H9 (cell line): Measurements from ENCODE around the gene CRAMP1. TPM values are rescaled to one million over a fixed set of nuclear protein-coding genes. Genes with fewer than 3 reads are reported as not detected.

ENCODE experiments used
- DNase-seq: peaks from one replicate; pipeline ENCODE4 v3.0.0-alpha.2; 2017
- H2AFZ ChIP-seq: one replicate; pipeline ENCODE4 v1.6.1; 2013; ENCODE audit warnings: mild to moderate bottlenecking, low read length, control low read depth, moderate library complexity
- H2AK5ac ChIP-seq: 2 replicates; pipeline ENCODE4 v1.6.1; 2013; ENCODE audit warnings: low read length, control low read depth, mixed read lengths; ENCODE audit not compliant: insufficient read length
- H2BK120ac ChIP-seq: one replicate; pipeline ENCODE4 v1.6.1; 2013; ENCODE audit warnings: low read depth, mild to moderate bottlenecking, low read length, control low read depth, inconsistent platforms; ENCODE audit not compliant: poor library complexity, severe bottlenecking
- H2BK12ac ChIP-seq: 2 replicates; pipeline ENCODE4 v1.6.1; 2013; ENCODE audit warnings: low read length, control low read depth, mixed read lengths, low read depth; ENCODE audit not compliant: insufficient read length
- H2BK15ac ChIP-seq: 2 replicates; pipeline ENCODE4 v1.6.1; 2013; ENCODE audit warnings: low read depth, low read length, control low read depth
- H2BK20ac ChIP-seq: one replicate; pipeline ENCODE4 v1.6.1; 2013; ENCODE audit warnings: low read depth, mild to moderate bottlenecking, low read length, control low read depth, inconsistent platforms; ENCODE audit not compliant: poor library complexity, severe bottlenecking
- H2BK5ac ChIP-seq: 2 replicates; pipeline ENCODE4 v1.6.1; 2013; ENCODE audit warnings: low read length, control low read depth, mixed read lengths; ENCODE audit not compliant: insufficient read length
- H3K14ac ChIP-seq: 2 replicates; pipeline ENCODE4 v1.6.1; 2013; ENCODE audit warnings: low read length, control low read depth; ENCODE audit not compliant: insufficient read depth
- H3K18ac ChIP-seq: 2 replicates; pipeline ENCODE4 v1.6.1; 2013; ENCODE audit warnings: low read depth, mild to moderate bottlenecking, mixed read lengths, low read length, control low read depth; ENCODE audit not compliant: insufficient read length
- H3K23ac ChIP-seq: 2 replicates; pipeline ENCODE4 v1.6.1; 2013; ENCODE audit warnings: low read length, control low read depth, mixed read lengths, low read depth; ENCODE audit not compliant: insufficient read length
- H3K23me2 ChIP-seq: 2 replicates; pipeline ENCODE4 v1.6.1; 2013; ENCODE audit warnings: low read depth, mild to moderate bottlenecking, mixed read lengths, low read length, control low read depth; ENCODE audit not compliant: insufficient read length, poor library complexity, severe bottlenecking
- H3K27ac ChIP-seq: 2 replicates; pipeline ENCODE4 v1.5.1; 2013; ENCODE audit warnings: low read length, control low read depth, mixed read lengths, low read depth; ENCODE audit not compliant: insufficient read length
- H3K27me3 ChIP-seq: 2 replicates; pipeline ENCODE4 v1.6.1; 2013; ENCODE audit warnings: low read length, control low read depth, inconsistent platforms; ENCODE audit not compliant: insufficient read depth
- H3K4ac ChIP-seq: 2 replicates; pipeline ENCODE4 v1.6.1; 2013; ENCODE audit warnings: low read depth, mild to moderate bottlenecking, control low read depth, inconsistent platforms, low read length, moderate library complexity
- H3K4me1 ChIP-seq: 2 replicates; pipeline ENCODE4 v1.6.1; 2013; ENCODE audit warnings: low read length, control low read depth, inconsistent platforms; ENCODE audit not compliant: insufficient read depth
- H3K4me2 ChIP-seq: 2 replicates; pipeline ENCODE4 v1.6.1; 2013; ENCODE audit warnings: low read length, control low read depth, mixed read lengths; ENCODE audit not compliant: insufficient read length, insufficient read depth
- H3K56ac ChIP-seq: 2 replicates; pipeline ENCODE4 v1.6.1; 2013; ENCODE audit warnings: low read depth, mild to moderate bottlenecking, mixed read lengths, low read length, control low read depth; ENCODE audit not compliant: insufficient read length
- H3K79me1 ChIP-seq: 2 replicates; pipeline ENCODE4 v1.6.1; 2013; ENCODE audit warnings: low read depth, mild to moderate bottlenecking, moderate library complexity, low read length, control low read depth, inconsistent platforms; ENCODE audit not compliant: insufficient read depth, poor library complexity, severe bottlenecking
- H3K79me2 ChIP-seq: 2 replicates; pipeline ENCODE4 v1.6.1; 2013; ENCODE audit warnings: low read length, control low read depth, inconsistent platforms; ENCODE audit not compliant: insufficient read depth
- H3K9ac ChIP-seq: 2 replicates; pipeline ENCODE4 v1.6.1; 2013; ENCODE audit warnings: low read length, control low read depth, mixed read lengths; ENCODE audit not compliant: insufficient read length; ENCODE audit errors: extremely low read depth
- H3K9me3 ChIP-seq: one replicate; pipeline ENCODE4 v1.6.1; 2013; ENCODE audit warnings: low read depth, low read length, inconsistent platforms; ENCODE audit not compliant: control insufficient read depth
- H3T11ph ChIP-seq: one replicate; pipeline ENCODE4 v1.6.1; 2013; ENCODE audit warnings: mild to moderate bottlenecking, low read length, control low read depth, inconsistent platforms
- H4K20me1 ChIP-seq: one replicate; pipeline ENCODE4 v1.6.1; 2013; ENCODE audit not compliant: control insufficient read depth, insufficient read length, insufficient read depth
- H4K5ac ChIP-seq: 2 replicates; pipeline ENCODE4 v1.6.1; 2013; ENCODE audit warnings: low read depth, mild to moderate bottlenecking, mixed read lengths, low read length, control low read depth; ENCODE audit not compliant: insufficient read length
- H4K8ac ChIP-seq: replicated peaks from 2 replicates; pipeline ENCODE4 v1.6.1; 2013; ENCODE audit warnings: low read length, control low read depth, mixed read lengths, low read depth; ENCODE audit not compliant: insufficient read length
- H4K91ac ChIP-seq: 2 replicates; pipeline ENCODE4 v1.6.1; 2013; ENCODE audit warnings: low read depth, mild to moderate bottlenecking, moderate library complexity, mixed read lengths, low read length, control low read depth; ENCODE audit not compliant: insufficient read length
- H3K27ac Mint-ChIP-seq, 3 experiments: 2 replicates in 2 of 3; 3 replicates in 1 of 3; pipeline ENCODE4 v1.8.0; 2020 to 2021; ENCODE audit warnings: mixed read lengths in 3 of 3, mild to moderate bottlenecking in 1 of 3, moderate library complexity in 1 of 3
- H3K27me3 Mint-ChIP-seq: 2 replicates; pipeline ENCODE4 v1.8.0; 2021; ENCODE audit warnings: low read depth, mild to moderate bottlenecking, moderate library complexity, mixed read lengths
- H3K36me3 Mint-ChIP-seq, 3 experiments: 2 replicates in 2 of 3; 3 replicates in 1 of 3; pipeline ENCODE4 v1.8.0; 2020 to 2021; ENCODE audit warnings: low read depth in 3 of 3, mixed read lengths in 3 of 3; ENCODE audit not compliant: insufficient read depth in 1 of 3
- H3K4me1 Mint-ChIP-seq, 2 experiments: 2 replicates each; pipeline ENCODE4 v1.8.0; 2020; ENCODE audit warnings: mixed read lengths in 2 of 2
- H3K4me3 Mint-ChIP-seq, 2 experiments: 2 replicates in 1 of 2; 3 replicates in 1 of 2; pipeline ENCODE4 v1.8.0; 2020 to 2021; ENCODE audit warnings: mild to moderate bottlenecking in 2 of 2, mixed read lengths in 2 of 2, moderate library complexity in 1 of 2
- H3K9me3 Mint-ChIP-seq, 2 experiments: 2 replicates in 1 of 2; 3 replicates in 1 of 2; pipeline ENCODE4 v1.8.0; 2020; ENCODE audit warnings: mild to moderate bottlenecking in 2 of 2, mixed read lengths in 2 of 2, moderate library complexity in 1 of 2
- CTCF ChIP-seq: fragments of 200-600 bp; sonication (generic); conservative IDR thresholded peaks from 3 replicates; pipeline ENCODE4 v1.8.0; 2021; ENCODE audit warnings: antibody characterized with exemption, mild to moderate bottlenecking
- WGBS: extraction: QIAGEN DNeasy Blood & Tissue Kit; methylation state at CpG from one replicate; pipeline ENCODE4 v1.1.7; 2013; ENCODE audit warnings: missing lambda C conversion rate, low lambda C conversion rate, mixed read lengths; ENCODE audit not compliant: insufficient read length; ENCODE audit errors: extremely low coverage; 5-methylcytosine and 5-hydroxymethylcytosine counted together
- total RNA-seq: library from RNA; stranded (reverse); gene quantifications from 2 replicates; pipeline ENCODE4 v1.2.1, GENCODE V29; 2021

Gene CRAMP1
- total RNA-seq, 1 experiment from 2014 or later, result 46.2 TPM

- H2BK12ac ChIP-seq, result no peak overlapping the region
- H2BK15ac ChIP-seq, result no peak overlapping the region
- Mint-ChIP-seq H3K27me3 (peaks cover 1% of the 10 kb centered on the region; the same call in 1 of the 2 replicates), H3K36me3 (peaks cover 28 to 72% (median 60%) of the 10 kb centered on the region in 3 experiments), H3K27ac (no peak overlapping the region; a peak in 1 of 7 replicates), H3K9me3 (no peaks in the 10 kb centered on the region), H3K4me1 (no peaks in the 10 kb centered on the region), H3K4me3 (no peak overlapping the region)
- peaks cover 4% of the 10 kb centered on the region for H3K23me2 ChIP-seq
- no peak overlapping the region for H3K56ac ChIP-seq
- no peak overlapping the region for H3K23ac ChIP-seq
- no peaks in the 10 kb centered on the region for H3K79me1 ChIP-seq
- H2BK20ac ChIP-seq, result no peak overlapping the region
- no peak overlapping the region for H2AFZ ChIP-seq
- H2BK120ac ChIP-seq, result no peak overlapping the region
- WGBS, result no CpG with 5 or more reads among the region's 32 CpGs
- H3K4me1 ChIP-seq, result no peaks in the 10 kb centered on the region
- no peaks in the 10 kb centered on the region for H3K79me2 ChIP-seq
- H3K9me3 ChIP-seq, result no peaks in the 10 kb centered on the region
- no peak for DNase-seq
- no peak overlapping the region for H3T11ph ChIP-seq
- H2BK5ac ChIP-seq, result no peak overlapping the region
- no peak overlapping the region for H3K4me2 ChIP-seq
- H3K27ac ChIP-seq, result no peak overlapping the region
- no peaks in the 10 kb centered on the region for H4K20me1 ChIP-seq
- H4K91ac ChIP-seq, result no peak overlapping the region
- H4K8ac ChIP-seq, result no peak overlapping the region
- no peak overlapping the region for H3K14ac ChIP-seq
- no peak overlapping the region for H4K5ac ChIP-seq
- H3K27me3 ChIP-seq, result no peaks in the 10 kb centered on the region
- no peak overlapping the region for H3K4ac ChIP-seq
- no peak for TF ChIP-seq CTCF
- H2AK5ac ChIP-seq, result no peak overlapping the region
- no peak overlapping the region for H3K18ac ChIP-seq
- no peak overlapping the region for H3K9ac ChIP-seq
Measured at GRCh38 chr16:1654505-1655268, 42.5 kb downstream of the CRAMP1 start.
